ENCODE measurements around the gene EFCAB6. TPM values are rescaled to one million over a fixed set of nuclear protein-coding genes. Genes with fewer than 3 reads are reported as not detected.

The EFCAB6 gene
- total RNA-seq, 1 donor from 2014 or later = 1.8 TPM

- Histone ChIP-seq H3K4me3 (no peak overlapping the region), H3K9me3 (replicated peaks) (no peaks in the 10 kb centered on the region), H3K36me3 (no peaks in the 10 kb centered on the region), H3K4me1 (no peaks in the 10 kb centered on the region), H3K27me3 (ENCODE audit: low read depth) (peaks cover 30% of the 10 kb centered on the region), H3K27ac (replicated peaks) (no peak overlapping the region)
- DNase-seq = no peak
- intact Hi-C loops (cut with micrococcal nuclease) = no loop called here
- TF ChIP-seq CTCF (IDR thresholded peaks at IDR 0.05; ENCODE audit: borderline replicate concordance) = no peak
Measured at GRCh38 chr22:43542681-43543521, 269.2 kb downstream of the EFCAB6 start.

GRCh38 chr22:43541462-43542407, 270.4 kb downstream of the EFCAB6 start:
- peaks cover 8% of the 10 kb centered on the region for H3K9me3 ChIP-seq (replicated peaks)
- no peak for TF ChIP-seq CTCF (IDR thresholded peaks at IDR 0.05; ENCODE audit: borderline replicate concordance)
- no peak for DNase-seq
- intact Hi-C loops (cut with micrococcal nuclease) = no loop called here
- H3K4me1 ChIP-seq = no peaks in the 10 kb centered on the region
- no peak overlapping the region for H3K4me3 ChIP-seq
- peaks cover 30% of the 10 kb centered on the region for H3K27me3 ChIP-seq (ENCODE audit: low read depth)
- peaks cover 5% of the 10 kb centered on the region for H3K36me3 ChIP-seq
- H3K27ac ChIP-seq (replicated peaks) = no peak overlapping the region

- Histone ChIP-seq H3K36me3 (peaks cover 7% of the 10 kb centered on the region), H3K9me3 (replicated peaks) (peaks cover 11% of the 10 kb centered on the region), H3K4me1 (no peaks in the 10 kb centered on the region), H3K4me3 (no peak overlapping the region), H3K27me3 (ENCODE audit: low read depth) (peaks cover 30% of the 10 kb centered on the region), H3K27ac (replicated peaks) (no peak overlapping the region)
- no peak for DNase-seq
- intact Hi-C loops (cut with micrococcal nuclease) = no loop called here
- no peak for TF ChIP-seq CTCF (IDR thresholded peaks at IDR 0.05; ENCODE audit: borderline replicate concordance)
Measured at GRCh38 chr22:43541022-43541421, 271.1 kb downstream of the EFCAB6 start.

GRCh38 chr22:43540529-43540923, 271.6 kb downstream of the EFCAB6 start:
- TF ChIP-seq CTCF (IDR thresholded peaks at IDR 0.05; ENCODE audit: borderline replicate concordance) = no peak
- intact Hi-C loops (cut with micrococcal nuclease) = no loop called here

More at GRCh38 chr22:43540529-43540923, 271.6 kb downstream of the EFCAB6 start:
- Histone ChIP-seq H3K36me3 (peaks cover 7% of the 10 kb centered on the region), H3K4me3 (no peak overlapping the region), H3K9me3 (replicated peaks) (peaks cover 11% of the 10 kb centered on the region), H3K27ac (replicated peaks) (no peak overlapping the region), H3K27me3 (ENCODE audit: low read depth) (peaks cover 30% of the 10 kb centered on the region), H3K4me1 (no peaks in the 10 kb centered on the region)
- DNase-seq = no peak
